ENCODE measurements around the gene RPS27L.

RPS27L gene

GRCh38 chr15:63134245-63134985, 22.9 kb downstream of the RPS27L start:
- Mint-ChIP-seq H3K36me3 (ENCODE audit: low read depth) (peaks cover 25% of the 10 kb centered on the region), H3K9me3 (no peaks in the 10 kb centered on the region), H3K27ac (no peak overlapping the region), H3K4me3 (no peak overlapping the region), H3K27me3 (no peaks in the 10 kb centered on the region), H3K4me1 (ENCODE audit: low read depth) (peaks cover 11% of the 10 kb centered on the region)

- no peaks in the 10 kb centered on the region for H3K9me3 Mint-ChIP-seq
- H3K27ac Mint-ChIP-seq, result no peak overlapping the region
- H3K27me3 Mint-ChIP-seq, result no peaks in the 10 kb centered on the region
These were observed 23.5 kb downstream of the RPS27L start for GRCh38 chr15:63133786-63134185.

GRCh38 chr15:63126726-63127125, 30.6 kb downstream of the RPS27L start:
- Mint-ChIP-seq H3K9me3 (no peaks in the 10 kb centered on the region), H3K36me3 (ENCODE audit: low read depth) (peaks cover 58% of the 10 kb centered on the region), H3K27ac (no peak overlapping the region)

More at GRCh38 chr15:63133786-63134185, 23.5 kb downstream of the RPS27L start:
- H3K4me3 Mint-ChIP-seq, result no peak overlapping the region
- H3K36me3 Mint-ChIP-seq (ENCODE audit: low read depth), result peaks cover 31% of the 10 kb centered on the region
- peaks cover 11% of the 10 kb centered on the region for H3K4me1 Mint-ChIP-seq (ENCODE audit: low read depth)

GRCh38 chr15:63124506-63124905, 32.8 kb downstream of the RPS27L start:
- Mint-ChIP-seq H3K4me3 (no peak overlapping the region), H3K9me3 (peaks cover 6% of the 10 kb centered on the region), H3K4me1 (ENCODE audit: low read depth) (peaks cover 19% of the 10 kb centered on the region), H3K27me3 (no peaks in the 10 kb centered on the region), H3K36me3 (ENCODE audit: low read depth) (peaks cover 42% of the 10 kb centered on the region), H3K27ac (no peak overlapping the region)

More at GRCh38 chr15:63126726-63127125, 30.6 kb downstream of the RPS27L start:
- Mint-ChIP-seq H3K4me3 (no peak overlapping the region), H3K27me3 (no peaks in the 10 kb centered on the region), H3K4me1 (ENCODE audit: low read depth) (peaks cover 14% of the 10 kb centered on the region)

GRCh38 chr15:63122002-63122875, 35.0 kb downstream of the RPS27L start:
- H3K4me1 Mint-ChIP-seq (ENCODE audit: low read depth), result peaks cover 19% of the 10 kb centered on the region
- peaks cover 9% of the 10 kb centered on the region for H3K9me3 Mint-ChIP-seq
- H3K4me3 Mint-ChIP-seq, result peak overlapping the region; percentile 95
- H3K27ac Mint-ChIP-seq, result peak overlapping the region; percentile 80
- peaks cover 27% of the 10 kb centered on the region for H3K36me3 Mint-ChIP-seq (ENCODE audit: low read depth)
- H3K27me3 Mint-ChIP-seq, result no peaks in the 10 kb centered on the region

GRCh38 chr15:63121382-63122001, 35.8 kb downstream of the RPS27L start, which contains the start of gene LACTB:
Gene LACTB (plus strand): TSS chr15:63121861. CDS start chr15:63121872, 11 bp downstream.
- Mint-ChIP-seq H3K4me1 (ENCODE audit: low read depth) (peaks cover 19% of the 10 kb centered on the region), H3K27ac (peak within 1 kb of the TSS; percentile 80), H3K4me3 (peak within 1 kb of the TSS; percentile 95), H3K9me3 (peaks cover 9% of the 10 kb centered on the region), H3K27me3 (no peaks in the 10 kb centered on the region), H3K36me3 (ENCODE audit: low read depth) (peaks cover 21% of the 10 kb centered on the region)

GRCh38 chr15:63118854-63119253, 38.4 kb downstream of the RPS27L start:
- no peaks in the 10 kb centered on the region for H3K27me3 Mint-ChIP-seq
- H3K4me3 Mint-ChIP-seq, result no peak overlapping the region
- peaks cover 8% of the 10 kb centered on the region for H3K36me3 Mint-ChIP-seq (ENCODE audit: low read depth)
- no peak overlapping the region for H3K27ac Mint-ChIP-seq
- peaks cover 9% of the 10 kb centered on the region for H3K9me3 Mint-ChIP-seq
- H3K4me1 Mint-ChIP-seq (ENCODE audit: low read depth), result peaks cover 16% of the 10 kb centered on the region

- Mint-ChIP-seq H3K27me3 (no peaks in the 10 kb centered on the region), H3K9me3 (peaks cover 3% of the 10 kb centered on the region), H3K36me3 (ENCODE audit: low read depth) (no peaks in the 10 kb centered on the region), H3K27ac (no peak overlapping the region), H3K4me3 (no peak overlapping the region), H3K4me1 (ENCODE audit: low read depth) (no peaks in the 10 kb centered on the region)
These were observed 42.8 kb downstream of the RPS27L start for GRCh38 chr15:63114465-63114864.

- Mint-ChIP-seq H3K9me3 (no peaks in the 10 kb centered on the region), H3K36me3 (ENCODE audit: low read depth) (no peaks in the 10 kb centered on the region), H3K27ac (no peak overlapping the region), H3K4me3 (no peak overlapping the region), H3K4me1 (ENCODE audit: low read depth) (no peaks in the 10 kb centered on the region), H3K27me3 (no peaks in the 10 kb centered on the region)
These were observed 44.4 kb downstream of the RPS27L start for GRCh38 chr15:63112871-63113270.

GRCh38 chr15:63111481-63111880, 45.8 kb downstream of the RPS27L start:
- Mint-ChIP-seq H3K27ac (no peak overlapping the region), H3K4me1 (ENCODE audit: low read depth) (no peaks in the 10 kb centered on the region), H3K27me3 (no peaks in the 10 kb centered on the region), H3K9me3 (no peaks in the 10 kb centered on the region), H3K36me3 (ENCODE audit: low read depth) (no peaks in the 10 kb centered on the region), H3K4me3 (no peak overlapping the region)

- Mint-ChIP-seq H3K36me3 (ENCODE audit: low read depth) (no peaks in the 10 kb centered on the region), H3K27me3 (no peaks in the 10 kb centered on the region), H3K4me1 (ENCODE audit: low read depth) (no peaks in the 10 kb centered on the region)
These were observed 46.8 kb downstream of the RPS27L start for GRCh38 chr15:63110428-63111026.

GRCh38 chr15:63109920-63110319, 47.4 kb downstream of the RPS27L start:
- no peak overlapping the region for H3K4me3 Mint-ChIP-seq
- H3K4me1 Mint-ChIP-seq (ENCODE audit: low read depth), result no peaks in the 10 kb centered on the region
- H3K27me3 Mint-ChIP-seq, result no peaks in the 10 kb centered on the region
- no peak overlapping the region for H3K27ac Mint-ChIP-seq
- no peaks in the 10 kb centered on the region for H3K9me3 Mint-ChIP-seq
- no peaks in the 10 kb centered on the region for H3K36me3 Mint-ChIP-seq (ENCODE audit: low read depth)

More at GRCh38 chr15:63110428-63111026, 46.8 kb downstream of the RPS27L start:
- H3K27ac Mint-ChIP-seq, result no peak overlapping the region
- H3K4me3 Mint-ChIP-seq, result no peak overlapping the region
- no peaks in the 10 kb centered on the region for H3K9me3 Mint-ChIP-seq

- H3K4me1 Mint-ChIP-seq (ENCODE audit: low read depth), result no peaks in the 10 kb centered on the region
- H3K27ac Mint-ChIP-seq, result no peak overlapping the region
- H3K36me3 Mint-ChIP-seq (ENCODE audit: low read depth), result no peaks in the 10 kb centered on the region
- no peaks in the 10 kb centered on the region for H3K9me3 Mint-ChIP-seq
- H3K4me3 Mint-ChIP-seq, result no peak overlapping the region
- no peaks in the 10 kb centered on the region for H3K27me3 Mint-ChIP-seq
These were observed 47.8 kb downstream of the RPS27L start for GRCh38 chr15:63109498-63109897.

- Mint-ChIP-seq H3K27me3 (no peaks in the 10 kb centered on the region), H3K4me3 (no peak overlapping the region), H3K4me1 (ENCODE audit: low read depth) (no peaks in the 10 kb centered on the region), H3K36me3 (ENCODE audit: low read depth) (no peaks in the 10 kb centered on the region), H3K9me3 (no peaks in the 10 kb centered on the region), H3K27ac (no peak overlapping the region)
These were observed 49.3 kb downstream of the RPS27L start for GRCh38 chr15:63107895-63108546.

All from stimulated activated naive CD8-positive, alpha-beta T cell treated with anti-CD3 and anti-CD28 coated beads, Interleukin-15, Interleukin-2, amounts not matched to agents 100 ng/mL and 50 ng/mL, for 24 hours (primary cell).